ENCODE measurements around the gene PDLIM1. TPM values are rescaled to one million over a fixed set of nuclear protein-coding genes. Genes with fewer than 3 reads are reported as not detected.
A peak's percentile ranks its signal among the peaks of the same experiment; 100 is the strongest.

Gene PDLIM1
- total and polyA plus RNA-seq, 2 of the 8 experiments (the other 6 are each of a cell fraction or from before 2014, with no cell fraction given) = 169 to 245 TPM

DNA sequence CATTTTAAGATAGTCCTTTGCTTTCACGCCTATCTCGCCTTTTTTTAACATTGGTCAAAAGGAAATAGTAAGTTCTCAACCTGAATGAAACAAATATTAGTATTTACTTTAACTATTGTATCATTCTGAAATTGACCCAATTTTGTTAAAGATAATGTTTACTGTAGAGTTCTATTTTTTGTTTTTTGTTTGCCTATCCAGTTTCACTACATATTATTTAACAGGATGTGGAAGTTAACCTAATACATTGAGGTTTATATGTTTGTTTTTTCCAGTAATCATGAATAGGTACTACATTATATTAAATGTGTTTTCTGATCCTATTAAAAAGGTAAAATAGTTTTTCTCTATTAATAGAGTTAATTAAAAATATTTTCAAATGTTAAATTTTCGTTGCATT is 70.3 kb downstream of the PDLIM1 start:
- no peak overlapping the region for H3K9ac ChIP-seq (replicated peaks in 1 of 4; ENCODE audit: extremely low read depth in 1 of 4, low read depth in 3 of 4, low read length in 3 of 4)
- no peaks in the 10 kb centered on the region for H3K79me1 ChIP-seq (ENCODE audit: low read depth, low read length)
- POLR2A ChIA-PET (ENCODE audit: partially characterized antibody) = interaction anchor here (1.1 to 5.8 kb wide), 3 partner anchors 9 to 15 kb away, joined by 3 to 51 read pairs (median 5); no protein-coding TSS in a partner anchor
- no peak overlapping the region for H3K56ac ChIP-seq (replicated peaks; ENCODE audit: insufficient read length, low read depth, low read length)
- H4K20me1 ChIP-seq (replicated peaks in 1 of 2; ENCODE audit: control insufficient read depth in 1 of 2, insufficient read depth in 2 of 2, low read length in 2 of 2) = no peaks in the 10 kb centered on the region
- no peak overlapping the region for H4K91ac ChIP-seq (replicated peaks; ENCODE audit: insufficient read length, low read length)
- no peaks in the 10 kb centered on the region for H3K23me2 ChIP-seq (ENCODE audit: low read depth, low read length)
- 75% methylated on average over 3 of the region's 3 CpGs; no CpG with 5 or more reads in 1 of the 2 experiments for WGBS, 2 experiments (ENCODE audit: extremely low coverage in 1 of 2, insufficient coverage in 1 of 2, insufficient read length in 1 of 2, insufficient replicate concordance in 2 of 2, low coverage in 1 of 2, low lambda C conversion rate in 2 of 2, missing lambda C conversion rate in 1 of 2)
- H3K4ac ChIP-seq (replicated peaks; ENCODE audit: insufficient read length, low read depth, low read length) = no peak overlapping the region
- H3K14ac ChIP-seq (ENCODE audit: insufficient read length) = no peak overlapping the region
- peak overlapping the region; percentile 36 for H4K5ac ChIP-seq (ENCODE audit: insufficient read length, low read depth, low read length)
- TF ChIP-seq SAP30 (IDR thresholded peaks at IDR 0.05; ENCODE audit: insufficient read depth, insufficient replicate concordance, low read length) = no peak
- TF ChIP-seq RAD21 (IDR thresholded peaks at IDR 0.05 in 1 of 2, conservative IDR thresholded peaks at IDR 0.05 in 1 of 2; ENCODE audit: low read depth in 2 of 2, low read length in 2 of 2) = no peak
- CTCF ChIA-PET (ENCODE audit: partially characterized antibody) = interaction anchor here (0.5 to 0.9 kb wide), 2 partner anchors 27 to 903 kb away, joined by 3 read pairs; no protein-coding TSS in a partner anchor
- H3K9me3 ChIP-seq (ENCODE audit: insufficient read depth in 2 of 2, low read depth in 1 of 2, low read length in 1 of 2) = no peaks in the 10 kb centered on the region; a peak in 1 of 4 replicates
- no peaks in the 10 kb centered on the region for H3K27me3 ChIP-seq (replicated peaks in 1 of 4; ENCODE audit: control insufficient read depth in 3 of 4, extremely low read depth in 1 of 4, insufficient read depth in 3 of 4, low read length in 3 of 4)
- DNase-seq (ENCODE audit: low read depth in 1 of 2, low spot score in 2 of 2) (no peak), FAIRE-seq (no peak)
- no peak overlapping the region for H3K27ac ChIP-seq (ENCODE audit: low read depth, low read length)
- H2AFZ ChIP-seq (ENCODE audit: low read length) = no peak overlapping the region
- H4K8ac ChIP-seq (ENCODE audit: extremely low read depth, insufficient read depth, low read length) = no peak overlapping the region
- H2BK15ac ChIP-seq (ENCODE audit: low read length) = no peak overlapping the region
- H3K4me2 ChIP-seq (ENCODE audit: insufficient read depth in 1 of 2, low read depth in 2 of 2, low read length in 2 of 2) = no peak overlapping the region
- no peak overlapping the region for H3K4me3 ChIP-seq (ENCODE audit: extremely low read depth in 1 of 4, insufficient read depth in 2 of 4, low read depth in 3 of 4, low read length in 4 of 4)
- H2BK5ac ChIP-seq (ENCODE audit: low read depth, low read length) = peak overlapping the region; percentile 62; the same call in 1 of the 2 replicates
- H3K36me3 ChIP-seq (ENCODE audit: control insufficient read depth in 2 of 4, insufficient read depth in 4 of 4, low read length in 3 of 4) = peaks cover 0 to 9% (median 0%) of the 10 kb centered on the region in 4 experiments; a peak in 1 of 8 replicates
- peaks cover 0 to 2% (median 0%) of the 10 kb centered on the region in 4 experiments; a peak in 2 of 7 replicates for H3K4me1 ChIP-seq (replicated peaks in 1 of 4; ENCODE audit: control insufficient read depth in 3 of 4, insufficient read depth in 4 of 4, low read length in 3 of 4)
- no peaks in the 10 kb centered on the region for H3K79me2 ChIP-seq (ENCODE audit: control insufficient read depth in 1 of 2, insufficient read depth in 2 of 2, low read length in 2 of 2)
- H3K18ac ChIP-seq (ENCODE audit: extremely low read depth, low read length) = no peak overlapping the region
- no peak overlapping the region for H2AK5ac ChIP-seq (ENCODE audit: low read depth, low read length)
- no peak overlapping the region for H3K23ac ChIP-seq (ENCODE audit: insufficient read length)
- no peak overlapping the region; the same call in 1 of the 2 replicates for H2BK20ac ChIP-seq (ENCODE audit: low read length)
- H2BK12ac ChIP-seq (ENCODE audit: low read depth, low read length) = no peak overlapping the region
- peak overlapping the region; percentile 18 for H2BK120ac ChIP-seq (replicated peaks; ENCODE audit: low read depth, low read length)

Measured in H1 (cell line).